ENCODE measurements around the gene RNF144A.

- TF ChIP-seq CTCF (conservative IDR thresholded peaks at IDR 0.05 in 1 of 2, IDR thresholded peaks at IDR 0.05 in 1 of 2; ENCODE audit: extremely low read depth in 1 of 2, insufficient read depth in 1 of 2, low read depth in 1 of 2, low read length in 2 of 2) (no peak), EZH2 (IDR thresholded peaks at IDR 0.05; ENCODE audit: borderline replicate concordance, low read length) (no peak)
Measured at GRCh38 chr2:7007488-7007845, 90.3 kb downstream of the RNF144A start.

All from mammary epithelial cell (primary cell).